Liver (tissue), 9 donors: ENCODE data around the gene MMP23B. TPM values are rescaled to one million over a fixed set of nuclear protein-coding genes. Genes with fewer than 3 reads are reported as not detected.

Experiments
- DNase-seq: peaks from one replicate; pipeline ENCODE4 v3.0.0-alpha.2; 2017; ENCODE audit warnings: low spot score
- H3K27ac ChIP-seq, 2 donors: one replicate each; pipeline ENCODE4 v1.7.0; 2013; ENCODE audit warnings: inconsistent platforms in 2 of 2, low read length in 2 of 2, control low read depth in 1 of 2, low read depth in 1 of 2, mild to moderate bottlenecking in 1 of 2
- H3K27me3 ChIP-seq, 4 donors: one replicate each; pipeline versions ENCODE4 v1.6.1 to v1.7.0; 2013; ENCODE audit warnings: low read length in 3 of 4, inconsistent platforms in 1 of 4, mild to moderate bottlenecking in 1 of 4, moderate library complexity in 1 of 4; ENCODE audit not compliant: control insufficient read depth in 4 of 4, insufficient read depth in 4 of 4
- H3K36me3 ChIP-seq, 4 donors: one replicate each; pipeline versions ENCODE4 v1.6.1 to v1.7.0; 2013; ENCODE audit warnings: low read length in 3 of 4, mild to moderate bottlenecking in 3 of 4, low read depth in 1 of 4, moderate library complexity in 1 of 4; ENCODE audit not compliant: control insufficient read depth in 4 of 4, insufficient read depth in 3 of 4
- H3K4me1 ChIP-seq, 4 donors: one replicate each; pipeline versions ENCODE4 v1.6.1 to v1.7.0; 2013; ENCODE audit warnings: low read length in 3 of 4, mild to moderate bottlenecking in 3 of 4, moderate library complexity in 1 of 4; ENCODE audit not compliant: control insufficient read depth in 4 of 4, insufficient read depth in 4 of 4
- H3K4me3 ChIP-seq, 3 donors: one replicate each; pipeline versions ENCODE4 v1.6.1 to v1.7.0; 2013; ENCODE audit warnings: low read length in 3 of 3, control low read depth in 1 of 3, low read depth in 1 of 3, mild to moderate bottlenecking in 1 of 3
- H3K9ac ChIP-seq, 2 donors: one replicate each; pipeline ENCODE4 v1.7.0; 2013; ENCODE audit warnings: low read length in 2 of 2, mild to moderate bottlenecking in 2 of 2, moderate library complexity in 2 of 2, control low read depth in 1 of 2, low read depth in 1 of 2
- H3K9me3 ChIP-seq, 4 donors: one replicate each; pipeline versions ENCODE4 v1.6.1 to v1.7.0; 2013; ENCODE audit warnings: low read length in 3 of 4; ENCODE audit not compliant: control insufficient read depth in 4 of 4
- EGR1 ChIP-seq, 2 donors: IDR thresholded peaks; 2 replicates each; pipeline ENCODE4 v1.6.1; 2016 to 2018; ENCODE audit warnings: antibody characterized with exemption in 2 of 2, low read depth in 2 of 2
- FOXA2 ChIP-seq: IDR thresholded peaks from 2 replicates; pipeline ENCODE4 v1.6.1; 2016; ENCODE audit warnings: antibody characterized with exemption
- GABPA ChIP-seq, 2 donors: IDR thresholded peaks in 1 of 2; conservative IDR thresholded peaks in 1 of 2; 2 replicates each; pipeline ENCODE4 v1.6.1; 2016; ENCODE audit warnings: antibody characterized with exemption in 2 of 2, mild to moderate bottlenecking in 1 of 2, moderate library complexity in 1 of 2
- HNF4A ChIP-seq, 2 donors: conservative IDR thresholded peaks; 2 replicates each; pipeline ENCODE4 v1.6.1; 2016; ENCODE audit warnings: antibody characterized with exemption in 2 of 2, mild to moderate bottlenecking in 2 of 2
- HNF4G ChIP-seq: IDR thresholded peaks from 2 replicates; pipeline ENCODE4 v1.6.1; 2016; ENCODE audit warnings: antibody characterized with exemption
- JUND ChIP-seq, 2 donors: IDR thresholded peaks; 2 replicates each; pipeline ENCODE4 v1.6.1; 2016; ENCODE audit warnings: antibody characterized with exemption in 2 of 2
- NR2F2 ChIP-seq: IDR thresholded peaks from 2 replicates; pipeline ENCODE4 v1.6.1; 2016; ENCODE audit warnings: antibody characterized with exemption
- SP1 ChIP-seq: IDR thresholded peaks from 2 replicates; pipeline ENCODE4 v1.6.1; 2018; ENCODE audit warnings: antibody characterized with exemption, mild to moderate bottlenecking
- YY1 ChIP-seq: IDR thresholded peaks from 2 replicates; pipeline ENCODE4 v1.6.1; 2016; ENCODE audit warnings: antibody characterized with exemption, mild to moderate bottlenecking
- WGBS: extraction: QIAGEN DNeasy Blood & Tissue Kit; methylation state at CpG from one replicate; pipeline ENCODE4 v1.1.7; 2013; 5-methylcytosine and 5-hydroxymethylcytosine counted together
- polyA plus RNA-seq, 2 donors: library from polyadenylated mRNA; stranded (reverse) in 1 of 2; unstranded in 1 of 2; fragments of 200-250 nt in 1 of 2; fragments of >200 nt in 1 of 2; fragmentation: Nextera tagmentation in 1 of 2; extraction: Ambion mirVana in 1 of 2; gene quantifications; one replicate each; pipeline versions ENCODE4 v1.2.1 to v1.2.3, GENCODE V29; 2013 to 2015
- total RNA-seq, 2 donors: library from RNA; depleted of rRNA; stranded (reverse); fragments of >200 nt; gene quantifications; one replicate each; pipeline ENCODE4 v1.2.3, GENCODE V29; 2014
- TF ChIP-seq, protein P1 (sequence below): IDR thresholded peaks from 2 replicates; pipeline ENCODE4 v1.6.1; 2016; ENCODE audit warnings: antibody characterized with exemption, mild to moderate bottlenecking
- TF ChIP-seq, protein P2 (sequence below): IDR thresholded peaks from 2 replicates; pipeline ENCODE4 v1.6.1; 2016; ENCODE audit warnings: antibody characterized with exemption
- TF ChIP-seq, protein P3 (sequence below): fragments of 150-350 bp; IDR thresholded peaks from 2 replicates; pipeline ENCODE4 v1.5.1; 2017; ENCODE audit warnings: improper control_type of control experiment, low read depth, low read length; ENCODE audit not compliant: missing input control
- TF ChIP-seq, protein P4 (sequence below): IDR thresholded peaks from 2 replicates; pipeline ENCODE4 v1.6.1; 2016; ENCODE audit warnings: antibody characterized with exemption
- donor health status: healthy.
- donor health status: healthy.
- donor health status: healthy.
- donor health status: healthy.
- donor health status: healthy.

The MMP23B gene
- total and polyA plus RNA-seq, 4 donors: 0.92 to 4.2 (median 1.5) TPM

DNA sequence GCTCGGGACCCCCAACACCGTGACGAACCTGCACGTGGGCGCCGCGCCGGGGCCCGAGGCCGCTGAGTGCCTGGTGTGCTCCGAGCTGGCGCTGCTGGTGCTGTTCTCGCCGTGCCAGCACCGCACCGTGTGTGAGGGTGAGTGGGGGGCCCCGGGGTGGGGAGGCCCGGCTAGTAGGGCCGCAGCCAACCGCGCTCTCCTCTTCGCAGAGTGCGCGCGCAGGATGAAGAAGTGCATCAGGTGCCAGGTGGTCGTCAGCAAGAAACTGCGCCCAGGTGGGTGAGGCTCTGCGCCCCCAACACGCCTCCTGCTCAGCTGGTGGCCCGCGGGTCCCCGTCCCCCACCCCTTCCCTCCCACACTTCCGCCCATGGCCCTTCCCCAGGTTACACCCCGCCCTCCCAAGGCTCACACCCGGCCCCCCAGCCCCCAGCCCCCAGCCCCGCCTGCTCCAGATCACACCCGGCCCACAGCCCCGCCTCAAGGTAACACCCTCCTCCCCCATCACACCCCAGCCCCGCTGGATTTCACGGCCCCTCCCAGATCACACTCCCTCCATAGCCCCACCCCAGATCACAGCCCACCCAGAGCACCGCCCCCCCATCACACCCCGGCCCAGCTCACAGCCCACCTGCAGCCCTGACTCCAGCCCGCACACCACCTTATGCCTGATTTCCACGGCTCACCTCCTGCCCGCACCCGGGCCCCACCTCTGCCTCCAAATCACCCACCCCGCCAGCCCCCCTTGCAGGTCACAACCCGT is 2.4 kb upstream of the MMP23B start:
- no peak for DNase-seq
- H3K4me1 ChIP-seq: peaks cover 0 to 5% (median 0%) of the 10 kb centered on the region in 4 donors
- no peak overlapping the region for H3K9ac ChIP-seq
- H3K27me3 ChIP-seq: no peaks in the 10 kb centered on the region
- peaks cover 0 to 17% (median 6%) of the 10 kb centered on the region in 4 donors for H3K36me3 ChIP-seq
- peak overlapping the region in 1 of 3 donors; percentile 20 for H3K4me3 ChIP-seq
- peak overlapping the region in 1 of 2 donors; percentile 71 for H3K27ac ChIP-seq
- WGBS: 81% methylated on average over 48 of the region's 48 CpGs
- H3K9me3 ChIP-seq: no peaks in the 10 kb centered on the region
- TF ChIP-seq, protein P1, sequence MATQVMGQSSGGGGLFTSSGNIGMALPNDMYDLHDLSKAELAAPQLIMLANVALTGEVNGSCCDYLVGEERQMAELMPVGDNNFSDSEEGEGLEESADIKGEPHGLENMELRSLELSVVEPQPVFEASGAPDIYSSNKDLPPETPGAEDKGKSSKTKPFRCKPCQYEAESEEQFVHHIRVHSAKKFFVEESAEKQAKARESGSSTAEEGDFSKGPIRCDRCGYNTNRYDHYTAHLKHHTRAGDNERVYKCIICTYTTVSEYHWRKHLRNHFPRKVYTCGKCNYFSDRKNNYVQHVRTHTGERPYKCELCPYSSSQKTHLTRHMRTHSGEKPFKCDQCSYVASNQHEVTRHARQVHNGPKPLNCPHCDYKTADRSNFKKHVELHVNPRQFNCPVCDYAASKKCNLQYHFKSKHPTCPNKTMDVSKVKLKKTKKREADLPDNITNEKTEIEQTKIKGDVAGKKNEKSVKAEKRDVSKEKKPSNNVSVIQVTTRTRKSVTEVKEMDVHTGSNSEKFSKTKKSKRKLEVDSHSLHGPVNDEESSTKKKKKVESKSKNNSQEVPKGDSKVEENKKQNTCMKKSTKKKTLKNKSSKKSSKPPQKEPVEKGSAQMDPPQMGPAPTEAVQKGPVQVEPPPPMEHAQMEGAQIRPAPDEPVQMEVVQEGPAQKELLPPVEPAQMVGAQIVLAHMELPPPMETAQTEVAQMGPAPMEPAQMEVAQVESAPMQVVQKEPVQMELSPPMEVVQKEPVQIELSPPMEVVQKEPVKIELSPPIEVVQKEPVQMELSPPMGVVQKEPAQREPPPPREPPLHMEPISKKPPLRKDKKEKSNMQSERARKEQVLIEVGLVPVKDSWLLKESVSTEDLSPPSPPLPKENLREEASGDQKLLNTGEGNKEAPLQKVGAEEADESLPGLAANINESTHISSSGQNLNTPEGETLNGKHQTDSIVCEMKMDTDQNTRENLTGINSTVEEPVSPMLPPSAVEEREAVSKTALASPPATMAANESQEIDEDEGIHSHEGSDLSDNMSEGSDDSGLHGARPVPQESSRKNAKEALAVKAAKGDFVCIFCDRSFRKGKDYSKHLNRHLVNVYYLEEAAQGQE: no peak
- TF ChIP-seq EGR1 (IDR thresholded peaks at IDR 0.05; ENCODE audit: low read depth in 2 of 2): no peak
- TF ChIP-seq NR2F2: no peak

DNA sequence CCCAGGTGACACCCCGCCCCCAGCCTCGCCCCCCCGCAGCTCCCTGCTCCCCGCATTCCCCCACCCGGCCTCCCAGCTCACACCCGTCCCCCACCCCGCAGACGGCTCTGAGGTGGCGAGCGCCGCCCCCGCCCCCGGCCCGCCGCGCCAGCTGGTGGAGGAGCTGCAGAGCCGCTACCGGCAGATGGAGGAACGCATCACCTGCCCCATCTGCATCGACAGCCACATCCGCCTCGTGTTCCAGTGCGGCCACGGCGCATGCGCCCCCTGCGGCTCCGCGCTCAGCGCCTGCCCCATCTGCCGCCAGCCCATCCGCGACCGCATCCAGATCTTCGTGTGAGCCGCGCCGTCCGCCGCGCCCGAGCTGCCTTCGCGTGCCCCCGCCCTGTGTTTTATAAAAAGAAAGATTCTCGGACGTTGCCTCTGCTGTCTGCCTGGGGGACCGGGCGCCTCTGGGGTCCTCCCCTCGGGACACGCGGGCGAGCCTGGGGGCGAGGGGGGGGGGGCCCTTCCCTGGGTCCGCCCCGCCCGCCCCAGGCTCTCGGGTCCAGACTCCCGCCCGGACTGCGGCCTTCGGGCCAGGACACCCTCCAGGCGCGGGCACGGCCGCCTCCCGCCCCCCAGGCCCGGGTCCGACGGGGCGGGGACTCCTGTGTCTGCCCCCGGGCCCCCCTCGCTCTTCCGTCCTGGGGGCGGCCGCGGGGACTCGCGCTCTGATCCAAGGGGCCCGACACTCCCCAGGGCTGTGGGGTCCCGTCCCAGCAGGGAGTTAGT is 1.6 kb upstream of the MMP23B start:
- peak; percentile 62 for DNase-seq
- 56% methylated on average over 80 of the region's 81 CpGs for WGBS
- Histone ChIP-seq H3K36me3 (peaks cover 0 to 17% (median 7%) of the 10 kb centered on the region in 4 donors), H3K4me1 (peaks cover 0 to 5% (median 0%) of the 10 kb centered on the region in 4 donors), H3K27me3 (no peaks in the 10 kb centered on the region), H3K27ac (peak overlapping the region; percentile 56 to 71), H3K9ac (no peak overlapping the region), H3K4me3 (peak overlapping the region in 1 of 3 donors; percentile 25), H3K9me3 (no peaks in the 10 kb centered on the region)
- TF ChIP-seq YY1 (no peak), HNF4G (no peak), EGR1 (IDR thresholded peaks at IDR 0.05; ENCODE audit: low read depth in 2 of 2) (no peak), SP1 (no peak)
- TF ChIP-seq, protein P2, sequence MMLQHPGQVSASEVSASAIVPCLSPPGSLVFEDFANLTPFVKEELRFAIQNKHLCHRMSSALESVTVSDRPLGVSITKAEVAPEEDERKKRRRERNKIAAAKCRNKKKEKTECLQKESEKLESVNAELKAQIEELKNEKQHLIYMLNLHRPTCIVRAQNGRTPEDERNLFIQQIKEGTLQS: no peak

DNA sequence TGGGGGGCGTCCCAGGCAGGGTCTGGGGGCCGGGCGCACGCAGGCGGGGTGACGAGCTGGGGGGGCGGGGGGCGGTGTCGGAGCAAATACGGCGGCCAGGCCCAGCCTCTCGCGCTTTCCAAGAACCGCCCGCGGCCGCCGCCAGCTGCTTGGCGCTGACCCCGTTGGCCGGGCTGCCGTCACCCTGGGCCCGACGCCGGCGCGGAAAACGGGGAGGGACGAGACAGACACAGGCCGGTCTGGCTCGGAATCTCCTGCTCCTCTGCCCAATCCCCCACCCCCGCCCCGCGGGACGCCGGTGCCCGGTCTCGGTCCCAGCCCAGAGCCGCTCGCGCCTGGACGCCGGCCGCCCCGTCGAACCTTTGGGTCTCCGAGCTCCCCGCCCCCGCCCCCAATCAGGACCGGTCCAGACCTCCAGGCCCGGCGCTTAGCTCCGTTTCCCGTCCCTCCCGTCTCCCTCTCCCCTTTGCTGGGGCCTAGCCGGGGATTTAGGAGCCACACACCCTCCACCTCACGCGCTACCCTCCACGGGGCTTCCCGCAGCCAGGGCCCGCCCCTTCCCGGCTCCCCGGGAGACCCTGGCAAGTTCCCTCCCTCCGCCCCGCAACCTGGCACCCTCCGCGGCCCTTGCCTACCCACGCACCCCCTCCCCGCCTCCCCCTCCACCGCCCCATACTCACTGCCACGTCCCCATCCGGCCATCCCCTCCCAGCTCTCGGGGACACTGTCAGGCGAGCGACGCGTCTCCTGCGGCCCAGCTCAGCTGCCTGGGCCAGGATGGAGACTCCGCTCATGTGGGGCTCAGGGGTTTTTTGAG is 800 bp upstream of the MMP23B start:
- H3K27me3 ChIP-seq: no peaks in the 10 kb centered on the region
- 11% methylated on average over 79 of the region's 79 CpGs for WGBS
- no peak overlapping the region for H3K9ac ChIP-seq
- H3K9me3 ChIP-seq: no peaks in the 10 kb centered on the region
- H3K36me3 ChIP-seq: peaks cover 0 to 17% (median 6%) of the 10 kb centered on the region in 4 donors
- H3K4me3 ChIP-seq: peak overlapping the region in 1 of 3 donors; percentile 26
- H3K27ac ChIP-seq: peak overlapping the region; percentile 67 to 71
- DNase-seq: no peak
- H3K4me1 ChIP-seq: peaks cover 0 to 5% (median 0%) of the 10 kb centered on the region in 4 donors
- TF ChIP-seq, protein P1: no peak
- TF ChIP-seq EGR1 (IDR thresholded peaks at IDR 0.05; ENCODE audit: low read depth in 2 of 2) (no peak), SP1 (no peak), GABPA (IDR thresholded peaks at IDR 0.05 in 1 of 2, conservative IDR thresholded peaks at IDR 0.05 in 1 of 2) (no peak), HNF4G (no peak), HNF4A (conservative IDR thresholded peaks at IDR 0.05) (no peak), JUND (IDR thresholded peaks at IDR 0.05) (no peak), FOXA2 (no peak), NR2F2 (no peak)
- TF ChIP-seq, protein P3, sequence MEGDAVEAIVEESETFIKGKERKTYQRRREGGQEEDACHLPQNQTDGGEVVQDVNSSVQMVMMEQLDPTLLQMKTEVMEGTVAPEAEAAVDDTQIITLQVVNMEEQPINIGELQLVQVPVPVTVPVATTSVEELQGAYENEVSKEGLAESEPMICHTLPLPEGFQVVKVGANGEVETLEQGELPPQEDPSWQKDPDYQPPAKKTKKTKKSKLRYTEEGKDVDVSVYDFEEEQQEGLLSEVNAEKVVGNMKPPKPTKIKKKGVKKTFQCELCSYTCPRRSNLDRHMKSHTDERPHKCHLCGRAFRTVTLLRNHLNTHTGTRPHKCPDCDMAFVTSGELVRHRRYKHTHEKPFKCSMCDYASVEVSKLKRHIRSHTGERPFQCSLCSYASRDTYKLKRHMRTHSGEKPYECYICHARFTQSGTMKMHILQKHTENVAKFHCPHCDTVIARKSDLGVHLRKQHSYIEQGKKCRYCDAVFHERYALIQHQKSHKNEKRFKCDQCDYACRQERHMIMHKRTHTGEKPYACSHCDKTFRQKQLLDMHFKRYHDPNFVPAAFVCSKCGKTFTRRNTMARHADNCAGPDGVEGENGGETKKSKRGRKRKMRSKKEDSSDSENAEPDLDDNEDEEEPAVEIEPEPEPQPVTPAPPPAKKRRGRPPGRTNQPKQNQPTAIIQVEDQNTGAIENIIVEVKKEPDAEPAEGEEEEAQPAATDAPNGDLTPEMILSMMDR: no peak
- TF ChIP-seq, protein P4, sequence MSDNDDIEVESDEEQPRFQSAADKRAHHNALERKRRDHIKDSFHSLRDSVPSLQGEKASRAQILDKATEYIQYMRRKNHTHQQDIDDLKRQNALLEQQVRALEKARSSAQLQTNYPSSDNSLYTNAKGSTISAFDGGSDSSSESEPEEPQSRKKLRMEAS: no peak
